Measurements from ENCODE around the gene BID. TPM values are rescaled to one million over a fixed set of nuclear protein-coding genes. Genes with fewer than 3 reads are reported as not detected.

BID gene
- total and polyA plus RNA-seq, 8 donors, result 3.2 to 15.7 (median 7.9) TPM

DNA sequence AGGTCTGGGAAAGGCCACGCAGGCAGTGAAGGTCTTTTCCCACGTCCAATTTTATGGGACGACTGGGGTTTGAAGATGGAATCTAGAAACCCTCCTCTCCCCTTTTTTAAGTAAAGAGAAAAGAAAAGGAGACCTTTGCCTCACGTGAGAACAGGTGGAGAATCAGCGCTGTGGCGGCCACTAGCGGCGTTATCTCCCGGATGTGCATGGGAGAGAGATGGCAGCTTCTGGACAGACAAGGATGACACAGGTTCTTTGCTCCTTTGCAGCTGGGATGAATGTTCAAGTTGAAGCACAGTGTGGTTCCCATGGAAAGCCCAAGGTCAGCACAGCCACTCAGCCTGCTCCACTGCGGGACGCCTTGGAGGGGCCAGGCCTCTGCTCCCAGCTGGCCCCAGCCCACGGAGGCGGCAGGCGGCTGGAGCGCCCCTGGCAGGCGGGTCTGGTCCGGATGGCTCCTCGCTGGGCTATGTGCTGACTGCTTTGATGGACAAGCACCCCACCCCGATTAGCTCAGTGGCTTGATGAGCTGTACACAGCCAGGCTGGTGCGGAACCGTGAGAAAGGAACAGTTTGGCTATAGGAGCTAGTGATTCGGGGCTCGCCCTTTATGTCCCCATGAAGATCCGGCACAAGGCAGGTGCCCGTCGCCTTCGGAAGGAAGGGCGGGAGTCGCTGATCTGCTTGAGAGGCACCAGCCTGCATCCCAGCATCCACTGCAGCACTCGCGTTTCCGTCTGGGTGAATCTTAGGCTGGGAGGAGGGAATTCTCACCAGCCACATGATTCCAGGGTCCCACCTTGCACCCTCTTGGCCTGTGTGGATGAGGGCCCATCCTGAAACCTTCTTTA lies 14.5 kb upstream of the BID start:
- WGBS, 2 donors, result 85 to 90% methylated on average over 32 of the region's 32 CpGs
- Histone ChIP-seq H3K27ac (no peak overlapping the region), H3K27me3 (no peaks in the 10 kb centered on the region), H3K4me1 (no peaks in the 10 kb centered on the region), H3K36me3 (peaks cover 0 to 10% (median 0%) of the 10 kb centered on the region in 3 donors), H3K4me3 (no peak overlapping the region), H3K9me3 (no peaks in the 10 kb centered on the region)
- ATAC-seq (no peak), FAIRE-seq (no peak), DNase-seq (no peak)
- TF ChIP-seq, protein P1, sequence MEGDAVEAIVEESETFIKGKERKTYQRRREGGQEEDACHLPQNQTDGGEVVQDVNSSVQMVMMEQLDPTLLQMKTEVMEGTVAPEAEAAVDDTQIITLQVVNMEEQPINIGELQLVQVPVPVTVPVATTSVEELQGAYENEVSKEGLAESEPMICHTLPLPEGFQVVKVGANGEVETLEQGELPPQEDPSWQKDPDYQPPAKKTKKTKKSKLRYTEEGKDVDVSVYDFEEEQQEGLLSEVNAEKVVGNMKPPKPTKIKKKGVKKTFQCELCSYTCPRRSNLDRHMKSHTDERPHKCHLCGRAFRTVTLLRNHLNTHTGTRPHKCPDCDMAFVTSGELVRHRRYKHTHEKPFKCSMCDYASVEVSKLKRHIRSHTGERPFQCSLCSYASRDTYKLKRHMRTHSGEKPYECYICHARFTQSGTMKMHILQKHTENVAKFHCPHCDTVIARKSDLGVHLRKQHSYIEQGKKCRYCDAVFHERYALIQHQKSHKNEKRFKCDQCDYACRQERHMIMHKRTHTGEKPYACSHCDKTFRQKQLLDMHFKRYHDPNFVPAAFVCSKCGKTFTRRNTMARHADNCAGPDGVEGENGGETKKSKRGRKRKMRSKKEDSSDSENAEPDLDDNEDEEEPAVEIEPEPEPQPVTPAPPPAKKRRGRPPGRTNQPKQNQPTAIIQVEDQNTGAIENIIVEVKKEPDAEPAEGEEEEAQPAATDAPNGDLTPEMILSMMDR (IDR thresholded peaks at IDR 0.05), result no peak
- intact Hi-C loops (cut with DNase I), result no loop called here

GRCh38 chr22:17787716-17788330 lies 13.6 kb upstream of the BID start:
- FAIRE-seq (no peak), DNase-seq (no peak), ATAC-seq (no peak)
- Histone ChIP-seq H3K27me3 (no peaks in the 10 kb centered on the region), H3K4me1 (no peaks in the 10 kb centered on the region), H3K36me3 (peaks cover 0 to 10% (median 0%) of the 10 kb centered on the region in 3 donors), H3K27ac (no peak overlapping the region), H3K4me3 (no peak overlapping the region), H3K9me3 (no peaks in the 10 kb centered on the region)
- TF ChIP-seq, protein P1 (IDR thresholded peaks at IDR 0.05), result no peak
- intact Hi-C loops (cut with DNase I), result no loop called here
- WGBS, 2 donors, result 90 to 91% methylated on average over 21 of the region's 21 CpGs

- Histone ChIP-seq H3K4me1 (no peaks in the 10 kb centered on the region), H3K27me3 (no peaks in the 10 kb centered on the region), H3K36me3 (peaks cover 0 to 10% (median 0%) of the 10 kb centered on the region in 3 donors), H3K9me3 (no peaks in the 10 kb centered on the region), H3K4me3 (no peak overlapping the region), H3K27ac (peak overlapping the region in 1 of 4 donors; percentile 3)
- FAIRE-seq (no peak), DNase-seq (no peak), ATAC-seq (no peak)
- intact Hi-C loops (cut with DNase I), result no loop called here
- TF ChIP-seq, protein P1 (IDR thresholded peaks at IDR 0.05), result no peak
- 73 to 81% methylated on average over 8 of the region's 8 CpGs for WGBS, 2 donors
Observed at GRCh38 chr22:17787241-17787640, 13.0 kb upstream of the BID start.

DNA sequence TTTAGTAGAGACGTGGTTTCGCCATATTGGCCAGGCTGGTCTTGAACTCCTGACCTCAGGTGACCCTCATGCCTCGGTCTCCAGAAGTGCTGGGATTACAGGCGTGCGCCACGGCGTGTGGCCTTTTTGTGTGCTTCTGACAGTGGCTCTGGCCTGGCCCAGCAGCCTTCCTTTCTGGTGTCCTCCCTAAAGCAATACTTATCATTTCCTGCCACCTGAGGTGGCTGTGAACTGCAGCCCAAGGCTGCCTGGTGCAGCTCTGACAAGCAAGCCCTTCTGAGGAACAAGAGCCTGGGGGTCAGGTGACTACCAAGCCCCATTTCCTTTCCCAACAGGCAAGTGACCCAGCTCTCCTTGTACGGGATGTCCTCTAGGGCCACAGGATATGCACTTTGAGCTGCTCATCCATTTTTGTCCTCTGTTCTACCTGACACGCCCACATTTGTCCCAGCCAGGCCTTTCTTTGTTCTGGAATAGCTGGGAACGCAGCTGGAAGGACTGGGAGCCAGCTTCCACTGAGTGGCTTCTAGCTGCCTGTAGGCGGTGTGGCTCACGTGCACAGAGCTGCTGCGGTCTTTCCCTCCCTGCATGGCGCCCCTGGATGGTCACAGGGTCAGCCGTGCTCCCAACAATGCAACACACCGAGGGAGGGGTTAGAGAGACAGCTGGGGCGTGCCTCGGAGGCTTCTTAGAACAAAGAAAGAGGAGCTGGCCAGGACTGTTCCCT lies 12.3 kb upstream of the BID start:
- 78 to 86% methylated on average over 18 of the region's 18 CpGs for WGBS, 2 donors
- no peak for FAIRE-seq
- no peak for DNase-seq

More for the DNA sequence above, 12.3 kb upstream of the BID start:
- Histone ChIP-seq H3K27ac (peak overlapping the region in 1 of 4 donors; percentile 3), H3K4me3 (no peak overlapping the region), H3K27me3 (no peaks in the 10 kb centered on the region), H3K4me1 (no peaks in the 10 kb centered on the region), H3K9me3 (no peaks in the 10 kb centered on the region), H3K36me3 (peaks cover 0 to 10% (median 0%) of the 10 kb centered on the region in 3 donors)
- intact Hi-C loops (cut with DNase I), result no loop called here
- peak in 3 of 4 donors; percentile 9 to 13 (median 9) for ATAC-seq
- TF ChIP-seq, protein P1 (IDR thresholded peaks at IDR 0.05), result no peak

Data from pancreas (tissue), 10 donors.